Measurements from ENCODE around the gene IL16.

Gene IL16

DNA sequence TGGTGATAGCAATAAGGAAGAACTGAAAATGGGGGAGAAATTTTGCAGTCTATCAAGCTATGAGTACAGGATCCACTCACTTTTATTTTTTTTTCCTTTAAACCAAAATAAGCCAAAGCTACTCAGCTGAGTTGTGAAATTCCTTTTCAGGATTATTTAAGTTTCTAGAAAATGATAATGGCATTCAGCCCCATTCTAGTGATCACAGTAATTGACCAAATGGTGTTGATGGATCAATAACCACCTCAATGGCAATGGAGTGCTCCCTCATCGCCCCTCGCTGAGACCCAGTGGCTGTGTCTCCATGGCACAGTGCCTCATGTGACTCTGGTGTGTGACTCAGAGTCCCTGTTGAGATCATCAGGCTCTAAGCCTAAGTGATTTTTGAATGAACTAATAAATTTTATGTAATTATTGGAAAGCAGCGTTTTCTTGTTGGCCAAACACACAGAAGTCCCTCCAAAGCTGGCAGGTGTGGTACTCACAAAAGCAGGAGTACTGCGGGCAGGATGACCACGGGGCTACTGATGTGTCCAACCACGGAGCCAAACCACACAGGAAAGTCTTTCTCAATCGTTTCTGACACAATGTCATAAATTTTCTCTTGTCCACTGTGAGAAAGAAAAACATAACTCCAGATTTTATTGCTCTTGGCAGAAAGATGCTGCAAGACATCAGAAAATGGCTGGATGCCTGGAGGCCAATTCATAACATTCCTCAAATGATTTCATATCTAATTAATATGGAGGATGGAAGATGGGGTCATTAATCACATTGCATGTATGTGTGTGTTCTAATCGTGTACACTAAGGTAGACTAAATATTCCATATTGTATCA, 141.7 kb downstream of the IL16 start:
- no peaks in the 10 kb centered on the region for H3K79me2 ChIP-seq (ENCODE audit: insufficient read depth, low read length)
- no peaks in the 10 kb centered on the region for H3K9me3 ChIP-seq (ENCODE audit: insufficient read depth, low read length, severe bottlenecking)
- no peaks in the 10 kb centered on the region for H3K4me1 ChIP-seq (ENCODE audit: insufficient read depth, low read length)
- no peak overlapping the region for H2AFZ ChIP-seq (ENCODE audit: low read depth, low read length)
- no peaks in the 10 kb centered on the region for H3K27me3 ChIP-seq (ENCODE audit: insufficient read depth, low read length, poor library complexity)
- no peak for DNase-seq
- TF ChIP-seq EZH2 (IDR thresholded peaks at IDR 0.05; ENCODE audit: borderline replicate concordance, low read depth, low read length, severe bottlenecking) = no peak
- no peak for TF ChIP-seq CTCF (IDR thresholded peaks at IDR 0.05; ENCODE audit: borderline replicate concordance, extremely low read depth, low read length, poor library complexity, severe bottlenecking)
- H3K36me3 ChIP-seq (ENCODE audit: insufficient read depth, low read length) = no peaks in the 10 kb centered on the region
- no peak overlapping the region for H3K27ac ChIP-seq (ENCODE audit: low read length)
- no peak overlapping the region for H3K4me3 ChIP-seq (ENCODE audit: low read depth in 1 of 2, low read length in 2 of 2)
- H3K4me2 ChIP-seq (ENCODE audit: insufficient read depth, low read length) = no peak overlapping the region
- no peak for ATAC-seq (ENCODE audit: insufficient read depth, low read depth)
- no peaks in the 10 kb centered on the region for H4K20me1 ChIP-seq (ENCODE audit: insufficient read depth, low read length)
- H3K9ac ChIP-seq (ENCODE audit: low read depth, low read length) = no peak overlapping the region

- Histone ChIP-seq H3K36me3 (ENCODE audit: insufficient read depth, low read length) (no peaks in the 10 kb centered on the region), H3K4me2 (ENCODE audit: insufficient read depth, low read length) (no peak overlapping the region), H2AFZ (ENCODE audit: low read depth, low read length) (no peak overlapping the region), H3K4me3 (ENCODE audit: low read depth in 1 of 2, low read length in 2 of 2) (no peak overlapping the region), H3K9me3 (ENCODE audit: insufficient read depth, low read length, severe bottlenecking) (no peaks in the 10 kb centered on the region), H3K79me2 (ENCODE audit: insufficient read depth, low read length) (no peaks in the 10 kb centered on the region), H4K20me1 (ENCODE audit: insufficient read depth, low read length) (no peaks in the 10 kb centered on the region), H3K4me1 (ENCODE audit: insufficient read depth, low read length) (no peaks in the 10 kb centered on the region), H3K27me3 (ENCODE audit: insufficient read depth, low read length, poor library complexity) (no peaks in the 10 kb centered on the region), H3K9ac (ENCODE audit: low read depth, low read length) (no peak overlapping the region), H3K27ac (ENCODE audit: low read length) (no peak overlapping the region)
- ATAC-seq (ENCODE audit: insufficient read depth, low read depth) (no peak), DNase-seq (no peak)
- TF ChIP-seq CTCF (IDR thresholded peaks at IDR 0.05; ENCODE audit: borderline replicate concordance, extremely low read depth, low read length, poor library complexity, severe bottlenecking) (no peak), EZH2 (IDR thresholded peaks at IDR 0.05; ENCODE audit: borderline replicate concordance, low read depth, low read length, severe bottlenecking) (no peak)
Measured at GRCh38 chr15:81339321-81339720, 142.6 kb downstream of the IL16 start.

DNA sequence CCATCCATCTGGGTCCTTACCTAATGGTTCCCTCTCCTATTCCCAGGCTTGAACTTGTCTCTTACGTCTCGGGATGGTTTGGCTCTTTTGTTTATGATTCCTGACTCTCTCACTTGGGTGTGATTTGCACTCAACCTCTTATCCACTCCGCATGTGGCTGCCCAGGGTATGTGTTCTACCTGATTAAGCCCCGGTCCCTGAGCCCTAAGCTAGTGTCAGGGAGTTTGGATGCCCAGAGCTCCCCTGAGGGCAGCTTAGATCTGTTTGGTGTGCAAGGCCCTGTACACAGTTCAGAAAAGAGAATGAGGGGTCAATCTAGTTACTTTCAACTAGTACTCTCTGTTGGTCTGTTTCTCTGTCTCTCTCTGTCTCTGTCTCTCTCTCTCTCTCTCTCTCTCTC, 143.2 kb downstream of the IL16 start:
- Histone ChIP-seq H3K4me3 (ENCODE audit: low read depth in 1 of 2, low read length in 2 of 2) (no peak overlapping the region), H4K20me1 (ENCODE audit: insufficient read depth, low read length) (no peaks in the 10 kb centered on the region), H3K9ac (ENCODE audit: low read depth, low read length) (no peak overlapping the region), H3K27ac (ENCODE audit: low read length) (no peak overlapping the region), H3K4me1 (ENCODE audit: insufficient read depth, low read length) (no peaks in the 10 kb centered on the region), H3K4me2 (ENCODE audit: insufficient read depth, low read length) (no peak overlapping the region), H2AFZ (ENCODE audit: low read depth, low read length) (no peak overlapping the region), H3K27me3 (ENCODE audit: insufficient read depth, low read length, poor library complexity) (no peaks in the 10 kb centered on the region), H3K36me3 (ENCODE audit: insufficient read depth, low read length) (no peaks in the 10 kb centered on the region), H3K9me3 (ENCODE audit: insufficient read depth, low read length, severe bottlenecking) (no peaks in the 10 kb centered on the region), H3K79me2 (ENCODE audit: insufficient read depth, low read length) (no peaks in the 10 kb centered on the region)
- DNase-seq = no peak
- ATAC-seq (ENCODE audit: insufficient read depth, low read depth) = no peak
- TF ChIP-seq EZH2 (IDR thresholded peaks at IDR 0.05; ENCODE audit: borderline replicate concordance, low read depth, low read length, severe bottlenecking) = no peak
- TF ChIP-seq CTCF (IDR thresholded peaks at IDR 0.05; ENCODE audit: borderline replicate concordance, extremely low read depth, low read length, poor library complexity, severe bottlenecking) = no peak

All from DND-41 (cell line).